Ishikawa (cell line): Measurements from ENCODE around the gene TDG.

Experiments used
- CEBPB ChIP-seq: IDR thresholded peaks from 2 replicates; pipeline ENCODE4 v1.6.1; 2012
- CREB1 ChIP-seq: IDR thresholded peaks from 2 replicates; pipeline ENCODE4 v1.6.1; 2012; ENCODE audit warnings: low read depth
- EGR1 ChIP-seq: IDR thresholded peaks from 2 replicates; pipeline ENCODE4 v1.6.1; 2012
- EP300 ChIP-seq: IDR thresholded peaks from 2 replicates; pipeline ENCODE4 v1.6.1; 2012; ENCODE audit warnings: borderline replicate concordance
- FOXM1 ChIP-seq: IDR thresholded peaks from 2 replicates; pipeline ENCODE4 v1.6.1; 2012; ENCODE audit warnings: low read depth, borderline replicate concordance
- NFIC ChIP-seq: IDR thresholded peaks from 2 replicates; pipeline ENCODE4 v1.6.1; 2012
- RAD21 ChIP-seq: IDR thresholded peaks from 2 replicates; pipeline ENCODE4 v1.6.1; 2012; ENCODE audit warnings: low read depth
- TAF1 ChIP-seq: IDR thresholded peaks from 2 replicates; pipeline ENCODE4 v1.6.1; 2012; ENCODE audit warnings: low read depth, mild to moderate bottlenecking
- TCF12 ChIP-seq: IDR thresholded peaks from 2 replicates; pipeline ENCODE4 v1.6.1; 2012; ENCODE audit warnings: low read depth
- TEAD4 ChIP-seq: IDR thresholded peaks from 2 replicates; pipeline ENCODE4 v1.6.1; 2012
- YY1 ChIP-seq: IDR thresholded peaks from 2 replicates; pipeline ENCODE4 v1.6.1; 2012; ENCODE audit warnings: low read depth
- ZBTB7A ChIP-seq: IDR thresholded peaks from 2 replicates; pipeline ENCODE4 v1.6.1; 2012; ENCODE audit warnings: low read depth
- TF ChIP-seq, protein P1 (sequence below): IDR thresholded peaks from 2 replicates; pipeline ENCODE4 v1.6.1; 2012
- TF ChIP-seq, protein P2 (sequence below): IDR thresholded peaks from 2 replicates; pipeline ENCODE4 v1.6.1; 2012; ENCODE audit warnings: low read depth, mild to moderate bottlenecking
- TF ChIP-seq, protein P3 (sequence below): IDR thresholded peaks from 2 replicates; pipeline ENCODE4 v1.6.1; 2012

The TDG gene

GRCh38 chr12:103928682-103929045 is 37.0 kb upstream of the TDG start:
- TF ChIP-seq CREB1 (no peak), NFIC (no peak)

GRCh38 chr12:103929046-103929783 is 36.5 kb upstream of the TDG start:
- TF ChIP-seq, protein P1, sequence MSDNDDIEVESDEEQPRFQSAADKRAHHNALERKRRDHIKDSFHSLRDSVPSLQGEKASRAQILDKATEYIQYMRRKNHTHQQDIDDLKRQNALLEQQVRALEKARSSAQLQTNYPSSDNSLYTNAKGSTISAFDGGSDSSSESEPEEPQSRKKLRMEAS: 0 out of 2 replicates have a peak, but pooled peaks have one; percentile 42
- TF ChIP-seq CEBPB: no peak
- no peak for TF ChIP-seq RAD21
- TF ChIP-seq, protein P2, sequence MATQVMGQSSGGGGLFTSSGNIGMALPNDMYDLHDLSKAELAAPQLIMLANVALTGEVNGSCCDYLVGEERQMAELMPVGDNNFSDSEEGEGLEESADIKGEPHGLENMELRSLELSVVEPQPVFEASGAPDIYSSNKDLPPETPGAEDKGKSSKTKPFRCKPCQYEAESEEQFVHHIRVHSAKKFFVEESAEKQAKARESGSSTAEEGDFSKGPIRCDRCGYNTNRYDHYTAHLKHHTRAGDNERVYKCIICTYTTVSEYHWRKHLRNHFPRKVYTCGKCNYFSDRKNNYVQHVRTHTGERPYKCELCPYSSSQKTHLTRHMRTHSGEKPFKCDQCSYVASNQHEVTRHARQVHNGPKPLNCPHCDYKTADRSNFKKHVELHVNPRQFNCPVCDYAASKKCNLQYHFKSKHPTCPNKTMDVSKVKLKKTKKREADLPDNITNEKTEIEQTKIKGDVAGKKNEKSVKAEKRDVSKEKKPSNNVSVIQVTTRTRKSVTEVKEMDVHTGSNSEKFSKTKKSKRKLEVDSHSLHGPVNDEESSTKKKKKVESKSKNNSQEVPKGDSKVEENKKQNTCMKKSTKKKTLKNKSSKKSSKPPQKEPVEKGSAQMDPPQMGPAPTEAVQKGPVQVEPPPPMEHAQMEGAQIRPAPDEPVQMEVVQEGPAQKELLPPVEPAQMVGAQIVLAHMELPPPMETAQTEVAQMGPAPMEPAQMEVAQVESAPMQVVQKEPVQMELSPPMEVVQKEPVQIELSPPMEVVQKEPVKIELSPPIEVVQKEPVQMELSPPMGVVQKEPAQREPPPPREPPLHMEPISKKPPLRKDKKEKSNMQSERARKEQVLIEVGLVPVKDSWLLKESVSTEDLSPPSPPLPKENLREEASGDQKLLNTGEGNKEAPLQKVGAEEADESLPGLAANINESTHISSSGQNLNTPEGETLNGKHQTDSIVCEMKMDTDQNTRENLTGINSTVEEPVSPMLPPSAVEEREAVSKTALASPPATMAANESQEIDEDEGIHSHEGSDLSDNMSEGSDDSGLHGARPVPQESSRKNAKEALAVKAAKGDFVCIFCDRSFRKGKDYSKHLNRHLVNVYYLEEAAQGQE: no peak
- no peak; the same call in 1 of the 2 replicates for TF ChIP-seq YY1
- no peak for TF ChIP-seq TEAD4
- no peak for TF ChIP-seq FOXM1
- TF ChIP-seq ZBTB7A: peak; percentile 87; the same call in 1 of the 2 replicates
- no peak for TF ChIP-seq EP300
- TF ChIP-seq NFIC: no peak
- TF ChIP-seq EGR1: no peak
- no peak for TF ChIP-seq TCF12
- TF ChIP-seq CREB1: 0 out of 2 replicates have a peak, but pooled peaks have one; percentile 7
- peak; percentile 38; the same call in 1 of the 2 replicates for TF ChIP-seq TAF1
- TF ChIP-seq, protein P3, sequence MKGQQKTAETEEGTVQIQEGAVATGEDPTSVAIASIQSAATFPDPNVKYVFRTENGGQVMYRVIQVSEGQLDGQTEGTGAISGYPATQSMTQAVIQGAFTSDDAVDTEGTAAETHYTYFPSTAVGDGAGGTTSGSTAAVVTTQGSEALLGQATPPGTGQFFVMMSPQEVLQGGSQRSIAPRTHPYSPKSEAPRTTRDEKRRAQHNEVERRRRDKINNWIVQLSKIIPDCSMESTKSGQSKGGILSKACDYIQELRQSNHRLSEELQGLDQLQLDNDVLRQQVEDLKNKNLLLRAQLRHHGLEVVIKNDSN: no peak

DNA sequence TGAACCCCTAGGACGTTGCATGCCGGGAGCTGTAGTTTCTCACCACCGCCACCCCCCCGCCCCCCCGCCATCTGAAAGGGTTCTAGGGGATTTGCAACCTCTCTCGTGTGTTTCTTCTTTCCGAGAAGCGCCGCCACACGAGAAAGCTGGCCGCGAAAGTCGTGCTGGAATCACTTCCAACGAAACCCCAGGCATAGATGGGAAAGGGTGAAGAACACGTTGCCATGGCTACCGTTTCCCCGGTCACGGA is 36.0 kb upstream of the TDG start:
- TF ChIP-seq, protein P3: no peak
- peak; percentile 61; the same call in 1 of the 2 replicates for TF ChIP-seq YY1

DNA sequence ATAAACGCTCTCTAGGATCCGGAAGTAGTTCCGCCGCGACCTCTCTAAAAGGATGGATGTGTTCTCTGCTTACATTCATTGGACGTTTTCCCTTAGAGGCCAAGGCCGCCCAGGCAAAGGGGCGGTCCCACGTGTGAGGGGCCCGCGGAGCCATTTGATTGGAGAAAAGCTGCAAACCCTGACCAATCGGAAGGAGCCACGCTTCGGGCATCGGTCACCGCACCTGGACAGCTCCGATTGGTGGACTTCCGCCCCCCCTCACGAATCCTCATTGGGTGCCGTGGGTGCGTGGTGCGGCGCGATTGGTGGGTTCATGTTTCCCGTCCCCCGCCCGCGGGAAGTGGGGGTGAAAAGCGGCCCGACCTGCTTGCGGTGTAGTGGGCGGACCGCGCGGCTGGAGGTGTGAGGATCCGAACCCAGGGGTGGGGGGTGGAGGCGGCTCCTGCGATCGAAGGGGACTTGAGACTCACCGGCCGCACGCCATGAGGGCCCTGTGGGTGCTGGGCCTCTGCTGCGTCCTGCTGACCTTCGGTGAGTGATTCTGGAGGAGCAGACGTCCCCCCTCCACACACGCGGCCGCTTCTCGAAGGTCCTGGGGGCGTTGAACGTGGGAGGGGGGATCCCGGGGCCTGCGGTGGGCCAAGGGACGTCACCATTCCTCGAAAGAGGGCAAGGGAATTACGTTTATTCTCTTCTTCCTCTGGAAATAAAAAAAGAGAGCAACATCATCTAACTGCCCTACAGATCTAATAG is 35.5 kb upstream of the TDG start, which contains the start of gene HSP90B1:
HSP90B1 (plus strand) TSS at position 377 of the 753 bp plus-strand sequence; CDS start at position 483, 106 bp downstream.
- TF ChIP-seq TCF12 (peak; percentile 71), TAF1 (peak; percentile 83), YY1 (0 out of 2 replicates have a peak, but pooled peaks have one; percentile 19), RAD21 (no peak), CEBPB (no peak), ZBTB7A (peak; percentile 82), TEAD4 (no peak), EP300 (peak; percentile 46; the same call in 1 of the 2 replicates), EGR1 (peak; percentile 65; the same call in 1 of the 2 replicates), NFIC (no peak), CREB1 (peak; percentile 71), FOXM1 (peak; percentile 98)
- TF ChIP-seq, protein P3: peak; percentile 60; the same call in 1 of the 2 replicates
- TF ChIP-seq, protein P1: peak; percentile 95
- TF ChIP-seq, protein P2: no peak
